ENCODE measurements around the gene KNCN. TPM values are rescaled to one million over a fixed set of nuclear protein-coding genes. Genes with fewer than 3 reads are reported as not detected.

The KNCN gene
- total RNA-seq, 1 donor from 2014 or later, result not detected

DNA sequence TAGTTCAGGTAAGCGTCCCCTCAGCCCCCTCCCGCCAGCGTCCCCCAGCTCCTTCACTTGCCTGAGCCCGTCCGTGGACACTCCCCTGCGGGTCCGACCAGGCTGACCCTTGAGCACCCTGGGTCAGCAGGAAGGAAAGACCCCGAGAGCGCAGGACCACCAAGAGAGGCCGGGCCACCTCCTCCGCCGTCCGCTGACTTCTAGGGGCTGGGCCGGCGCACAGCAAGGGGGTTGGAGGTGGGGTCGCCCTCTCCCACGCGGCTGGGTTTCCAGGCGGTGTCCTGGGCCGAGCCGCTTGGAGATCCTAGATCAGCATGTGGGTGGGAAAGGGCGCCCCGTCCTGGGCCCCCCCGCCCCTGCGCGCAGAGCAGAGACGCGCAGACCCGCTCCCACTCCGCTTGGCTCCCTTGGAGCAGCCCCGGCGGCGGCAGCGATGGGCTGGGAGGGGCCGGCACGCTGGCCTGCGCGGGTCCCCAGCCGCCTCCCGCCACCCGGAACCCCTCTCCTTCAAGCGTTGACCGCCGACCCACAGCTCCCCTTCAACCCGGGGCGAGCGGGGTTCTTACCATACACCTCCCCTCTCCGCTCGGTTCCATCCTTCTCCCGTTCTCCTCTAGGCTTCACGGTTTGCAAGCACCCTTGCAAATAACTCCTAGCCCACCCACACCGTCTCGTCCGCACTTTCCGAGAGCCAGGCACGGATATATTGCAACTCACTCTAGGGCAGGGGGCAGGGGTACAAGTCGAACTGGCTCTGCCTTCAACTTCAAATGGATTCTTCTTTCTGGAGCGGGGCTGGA lies 7.5 kb downstream of the KNCN start:
- Histone ChIP-seq H3K27ac (ENCODE audit: low read depth, low read length) (no peak overlapping the region), H3K4me2 (ENCODE audit: low read length) (no peak overlapping the region), H3K36me3 (ENCODE audit: insufficient read depth, low read length) (no peaks in the 10 kb centered on the region), H3K4me1 (ENCODE audit: insufficient read depth, low read length) (no peaks in the 10 kb centered on the region), H3K27me3 (ENCODE audit: insufficient read depth, low read length) (peaks cover 51% of the 10 kb centered on the region), H3K79me2 (ENCODE audit: insufficient read depth, low read length) (no peaks in the 10 kb centered on the region), H2AFZ (ENCODE audit: low read depth, low read length) (no peak overlapping the region), H4K20me1 (ENCODE audit: insufficient read depth, low read length) (no peaks in the 10 kb centered on the region), H3K4me3 (ENCODE audit: insufficient read depth, low read depth, low read length) (no peak overlapping the region), H3K9me3 (ENCODE audit: insufficient read depth, low read depth, low read length) (no peaks in the 10 kb centered on the region), H3K9ac (ENCODE audit: low read length) (no peak overlapping the region)
- no peak for FAIRE-seq
- peak overlapping the region; percentile 73 for H3K4me3 Mint-ChIP-seq (ENCODE audit: unreplicated experiment)
- peaks cover 2% of the 10 kb centered on the region for H3K36me3 Mint-ChIP-seq (ENCODE audit: low read depth, unreplicated experiment)
- no peak overlapping the region for H3K27ac Mint-ChIP-seq (ENCODE audit: unreplicated experiment)
- TF ChIP-seq, protein P1, sequence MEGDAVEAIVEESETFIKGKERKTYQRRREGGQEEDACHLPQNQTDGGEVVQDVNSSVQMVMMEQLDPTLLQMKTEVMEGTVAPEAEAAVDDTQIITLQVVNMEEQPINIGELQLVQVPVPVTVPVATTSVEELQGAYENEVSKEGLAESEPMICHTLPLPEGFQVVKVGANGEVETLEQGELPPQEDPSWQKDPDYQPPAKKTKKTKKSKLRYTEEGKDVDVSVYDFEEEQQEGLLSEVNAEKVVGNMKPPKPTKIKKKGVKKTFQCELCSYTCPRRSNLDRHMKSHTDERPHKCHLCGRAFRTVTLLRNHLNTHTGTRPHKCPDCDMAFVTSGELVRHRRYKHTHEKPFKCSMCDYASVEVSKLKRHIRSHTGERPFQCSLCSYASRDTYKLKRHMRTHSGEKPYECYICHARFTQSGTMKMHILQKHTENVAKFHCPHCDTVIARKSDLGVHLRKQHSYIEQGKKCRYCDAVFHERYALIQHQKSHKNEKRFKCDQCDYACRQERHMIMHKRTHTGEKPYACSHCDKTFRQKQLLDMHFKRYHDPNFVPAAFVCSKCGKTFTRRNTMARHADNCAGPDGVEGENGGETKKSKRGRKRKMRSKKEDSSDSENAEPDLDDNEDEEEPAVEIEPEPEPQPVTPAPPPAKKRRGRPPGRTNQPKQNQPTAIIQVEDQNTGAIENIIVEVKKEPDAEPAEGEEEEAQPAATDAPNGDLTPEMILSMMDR (IDR thresholded peaks at IDR 0.05; ENCODE audit: insufficient read depth, low read depth, low read length), result no peak
- TF ChIP-seq EZH2 (IDR thresholded peaks at IDR 0.05; ENCODE audit: insufficient read depth, low read length), result peak; percentile 98
- H3K4me1 Mint-ChIP-seq (ENCODE audit: low read depth, unreplicated experiment), result peaks cover 5% of the 10 kb centered on the region
- peaks cover 77% of the 10 kb centered on the region for H3K27me3 Mint-ChIP-seq (ENCODE audit: low read depth, unreplicated experiment)
- H3K9me3 Mint-ChIP-seq (ENCODE audit: unreplicated experiment), result peaks cover 1% of the 10 kb centered on the region
- no peak for DNase-seq (ENCODE audit: low read depth)

DNA sequence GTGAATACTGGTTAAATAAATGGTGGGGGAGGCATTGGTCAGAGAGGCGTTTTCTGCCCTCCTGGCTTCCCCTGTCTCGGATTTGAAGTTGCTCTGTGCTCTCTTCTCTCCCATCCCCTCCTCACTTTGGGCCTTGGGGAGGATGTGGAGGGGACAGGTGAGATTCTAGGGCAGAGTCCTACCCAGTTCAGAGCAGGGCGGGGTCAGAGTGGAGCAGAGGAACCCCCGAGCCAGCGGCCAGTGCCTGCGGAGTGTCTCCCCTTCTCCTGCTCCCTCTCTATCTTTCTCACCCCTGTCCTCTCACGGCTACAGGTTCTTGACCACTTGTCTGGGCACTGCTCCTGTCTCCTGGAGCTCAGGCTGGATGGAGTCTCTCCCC lies 8.1 kb downstream of the KNCN start:
- Mint-ChIP-seq H3K9me3 (ENCODE audit: unreplicated experiment) (peaks cover 1% of the 10 kb centered on the region), H3K27ac (ENCODE audit: unreplicated experiment) (no peak overlapping the region), H3K4me3 (ENCODE audit: unreplicated experiment) (no peak overlapping the region), H3K36me3 (ENCODE audit: low read depth, unreplicated experiment) (peaks cover 2% of the 10 kb centered on the region), H3K4me1 (ENCODE audit: low read depth, unreplicated experiment) (peaks cover 5% of the 10 kb centered on the region), H3K27me3 (ENCODE audit: low read depth, unreplicated experiment) (peaks cover 83% of the 10 kb centered on the region)
- Histone ChIP-seq H2AFZ (ENCODE audit: low read depth, low read length) (no peak overlapping the region), H4K20me1 (ENCODE audit: insufficient read depth, low read length) (no peaks in the 10 kb centered on the region), H3K27ac (ENCODE audit: low read depth, low read length) (no peak overlapping the region), H3K9me3 (ENCODE audit: insufficient read depth, low read depth, low read length) (no peaks in the 10 kb centered on the region), H3K9ac (ENCODE audit: low read length) (no peak overlapping the region), H3K27me3 (ENCODE audit: insufficient read depth, low read length) (peaks cover 51% of the 10 kb centered on the region), H3K36me3 (ENCODE audit: insufficient read depth, low read length) (no peaks in the 10 kb centered on the region), H3K79me2 (ENCODE audit: insufficient read depth, low read length) (no peaks in the 10 kb centered on the region), H3K4me2 (ENCODE audit: low read length) (no peak overlapping the region), H3K4me3 (ENCODE audit: insufficient read depth, low read depth, low read length) (no peak overlapping the region), H3K4me1 (ENCODE audit: insufficient read depth, low read length) (no peaks in the 10 kb centered on the region)
- TF ChIP-seq, protein P1 (IDR thresholded peaks at IDR 0.05; ENCODE audit: insufficient read depth, low read depth, low read length), result no peak
- no peak for TF ChIP-seq EZH2 (IDR thresholded peaks at IDR 0.05; ENCODE audit: insufficient read depth, low read length)
- no peak for DNase-seq (ENCODE audit: low read depth)
- no peak for FAIRE-seq

DNA sequence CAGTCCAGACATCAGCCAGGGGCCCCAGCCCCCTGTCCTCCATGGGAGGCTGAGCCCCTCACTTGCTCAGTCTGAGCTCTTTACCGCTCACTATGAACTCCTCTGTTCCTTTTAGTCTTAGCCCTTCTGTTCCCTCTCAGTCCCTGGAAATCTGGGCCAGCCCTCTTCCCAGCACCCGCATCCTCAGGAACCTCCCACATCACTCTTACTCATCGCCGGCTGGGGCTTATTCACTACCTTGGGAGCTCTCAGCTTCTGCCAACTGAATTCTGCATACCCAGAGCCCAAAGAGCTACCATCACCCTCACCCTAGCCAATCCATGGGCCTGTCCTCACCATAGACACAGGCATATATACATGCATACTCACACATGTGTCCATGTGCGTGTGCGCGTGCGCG lies 11.5 kb downstream of the KNCN start:
- no peak overlapping the region for H3K4me2 ChIP-seq (ENCODE audit: low read length)
- no peak overlapping the region for H3K27ac ChIP-seq (ENCODE audit: low read depth, low read length)
- no peak overlapping the region for H3K27ac Mint-ChIP-seq (ENCODE audit: unreplicated experiment)
- no peak overlapping the region for H3K9ac ChIP-seq (ENCODE audit: low read length)
- H3K4me1 ChIP-seq (ENCODE audit: insufficient read depth, low read length), result no peaks in the 10 kb centered on the region
- no peaks in the 10 kb centered on the region for H3K9me3 ChIP-seq (ENCODE audit: insufficient read depth, low read depth, low read length)
- H3K36me3 ChIP-seq (ENCODE audit: insufficient read depth, low read length), result no peaks in the 10 kb centered on the region
- no peak overlapping the region for H3K4me3 ChIP-seq (ENCODE audit: insufficient read depth, low read depth, low read length)
- peaks cover 77% of the 10 kb centered on the region for H3K27me3 Mint-ChIP-seq (ENCODE audit: low read depth, unreplicated experiment)
- peaks cover 5% of the 10 kb centered on the region for H3K9me3 Mint-ChIP-seq (ENCODE audit: unreplicated experiment)
- H3K27me3 ChIP-seq (ENCODE audit: insufficient read depth, low read length), result peaks cover 44% of the 10 kb centered on the region
- no peak overlapping the region for H2AFZ ChIP-seq (ENCODE audit: low read depth, low read length)
- no peaks in the 10 kb centered on the region for H3K36me3 Mint-ChIP-seq (ENCODE audit: low read depth, unreplicated experiment)
- peaks cover 5% of the 10 kb centered on the region for H3K4me1 Mint-ChIP-seq (ENCODE audit: low read depth, unreplicated experiment)
- H4K20me1 ChIP-seq (ENCODE audit: insufficient read depth, low read length), result no peaks in the 10 kb centered on the region
- no peak overlapping the region for H3K4me3 Mint-ChIP-seq (ENCODE audit: unreplicated experiment)
- no peak for TF ChIP-seq EZH2 (IDR thresholded peaks at IDR 0.05; ENCODE audit: insufficient read depth, low read length)
- TF ChIP-seq, protein P1 (IDR thresholded peaks at IDR 0.05; ENCODE audit: insufficient read depth, low read depth, low read length), result no peak
- FAIRE-seq, result no peak
- DNase-seq (ENCODE audit: low read depth), result peak; percentile 78
- no peaks in the 10 kb centered on the region for H3K79me2 ChIP-seq (ENCODE audit: insufficient read depth, low read length)

Data from astrocyte (in vitro differentiated cells and primary cell).